ENCODE measurements around the gene TNFAIP3. TPM values are rescaled to one million over a fixed set of nuclear protein-coding genes. Genes with fewer than 3 reads are reported as not detected.

Gene TNFAIP3
- total RNA-seq, 1 donor = 19.9 TPM

- no peak for DNase-seq (ENCODE audit: low read depth)
- no peak for TF ChIP-seq CTCF (IDR thresholded peaks at IDR 0.05; ENCODE audit: insufficient read depth, low read length)
- H3K4me3 ChIP-seq (ENCODE audit: low read depth, low read length) = no peak overlapping the region
Measured at GRCh38 chr6:137907170-137907569, 40.1 kb downstream of the TNFAIP3 start.

- DNase-seq (ENCODE audit: low read depth) = no peak
- no peak overlapping the region for H3K4me3 ChIP-seq (ENCODE audit: low read depth, low read length)
- no peak for TF ChIP-seq CTCF (IDR thresholded peaks at IDR 0.05; ENCODE audit: insufficient read depth, low read length)
Measured at GRCh38 chr6:137909533-137909932, 42.5 kb downstream of the TNFAIP3 start.

- peak; percentile 42 for DNase-seq (ENCODE audit: low read depth)
- no peak for TF ChIP-seq CTCF (IDR thresholded peaks at IDR 0.05; ENCODE audit: insufficient read depth, low read length)
- H3K4me3 ChIP-seq (ENCODE audit: low read depth, low read length) = no peak overlapping the region
Measured at GRCh38 chr6:137910424-137910834, 43.4 kb downstream of the TNFAIP3 start.

- DNase-seq (ENCODE audit: low read depth) = no peak
- no peak for TF ChIP-seq CTCF (IDR thresholded peaks at IDR 0.05; ENCODE audit: insufficient read depth, low read length)
- no peak overlapping the region for H3K4me3 ChIP-seq (ENCODE audit: low read depth, low read length)
Measured at GRCh38 chr6:137910843-137911456, 43.9 kb downstream of the TNFAIP3 start.

GRCh38 chr6:137911675-137912191, 44.7 kb downstream of the TNFAIP3 start:
- no peak for TF ChIP-seq CTCF (IDR thresholded peaks at IDR 0.05; ENCODE audit: insufficient read depth, low read length)
- DNase-seq (ENCODE audit: low read depth) = no peak
- H3K4me3 ChIP-seq (ENCODE audit: low read depth, low read length) = no peak overlapping the region

- no peak for DNase-seq (ENCODE audit: low read depth)
- no peak overlapping the region for H3K4me3 ChIP-seq (ENCODE audit: low read depth, low read length)
- no peak for TF ChIP-seq CTCF (IDR thresholded peaks at IDR 0.05; ENCODE audit: insufficient read depth, low read length)
Measured at GRCh38 chr6:137912813-137913212, 45.8 kb downstream of the TNFAIP3 start.

GRCh38 chr6:137913434-137913833, 46.4 kb downstream of the TNFAIP3 start:
- no peak for TF ChIP-seq CTCF (IDR thresholded peaks at IDR 0.05; ENCODE audit: insufficient read depth, low read length)
- no peak for DNase-seq (ENCODE audit: low read depth)
- no peak overlapping the region for H3K4me3 ChIP-seq (ENCODE audit: low read depth, low read length)
